ENCODE data around the gene C4orf17.
"Not testable (repeated sequence)": the region's sequence is repeated elsewhere in the genome, so short reads cannot be mapped to it uniquely, and the experiment has no call there.

C4orf17 gene

DNA sequence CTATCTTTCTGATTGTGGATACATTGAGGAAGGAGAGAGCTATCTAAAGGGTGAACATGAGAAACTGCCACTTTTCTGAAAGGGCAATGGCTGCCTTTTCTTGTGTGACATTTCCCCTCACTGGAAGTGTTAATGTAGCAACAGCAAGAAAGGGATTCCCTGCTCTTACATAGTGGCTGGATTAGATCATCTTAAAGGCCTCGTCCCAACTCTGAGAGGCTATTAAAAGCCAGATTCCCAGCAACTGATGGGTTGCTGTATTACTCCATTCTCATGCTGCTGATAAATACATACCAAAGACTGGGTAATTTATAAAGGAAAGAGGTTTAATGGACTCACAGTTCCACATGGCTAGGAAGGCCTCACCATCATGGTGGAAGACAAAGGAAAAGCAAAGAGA is 41.9 kb upstream of the C4orf17 start:
- TF ChIP-seq, protein P1, sequence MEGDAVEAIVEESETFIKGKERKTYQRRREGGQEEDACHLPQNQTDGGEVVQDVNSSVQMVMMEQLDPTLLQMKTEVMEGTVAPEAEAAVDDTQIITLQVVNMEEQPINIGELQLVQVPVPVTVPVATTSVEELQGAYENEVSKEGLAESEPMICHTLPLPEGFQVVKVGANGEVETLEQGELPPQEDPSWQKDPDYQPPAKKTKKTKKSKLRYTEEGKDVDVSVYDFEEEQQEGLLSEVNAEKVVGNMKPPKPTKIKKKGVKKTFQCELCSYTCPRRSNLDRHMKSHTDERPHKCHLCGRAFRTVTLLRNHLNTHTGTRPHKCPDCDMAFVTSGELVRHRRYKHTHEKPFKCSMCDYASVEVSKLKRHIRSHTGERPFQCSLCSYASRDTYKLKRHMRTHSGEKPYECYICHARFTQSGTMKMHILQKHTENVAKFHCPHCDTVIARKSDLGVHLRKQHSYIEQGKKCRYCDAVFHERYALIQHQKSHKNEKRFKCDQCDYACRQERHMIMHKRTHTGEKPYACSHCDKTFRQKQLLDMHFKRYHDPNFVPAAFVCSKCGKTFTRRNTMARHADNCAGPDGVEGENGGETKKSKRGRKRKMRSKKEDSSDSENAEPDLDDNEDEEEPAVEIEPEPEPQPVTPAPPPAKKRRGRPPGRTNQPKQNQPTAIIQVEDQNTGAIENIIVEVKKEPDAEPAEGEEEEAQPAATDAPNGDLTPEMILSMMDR (IDR thresholded peaks at IDR 0.05), result no peak
- no peaks in the 10 kb centered on the region for H3K36me3 Mint-ChIP-seq (ENCODE audit: low read depth)

DNA sequence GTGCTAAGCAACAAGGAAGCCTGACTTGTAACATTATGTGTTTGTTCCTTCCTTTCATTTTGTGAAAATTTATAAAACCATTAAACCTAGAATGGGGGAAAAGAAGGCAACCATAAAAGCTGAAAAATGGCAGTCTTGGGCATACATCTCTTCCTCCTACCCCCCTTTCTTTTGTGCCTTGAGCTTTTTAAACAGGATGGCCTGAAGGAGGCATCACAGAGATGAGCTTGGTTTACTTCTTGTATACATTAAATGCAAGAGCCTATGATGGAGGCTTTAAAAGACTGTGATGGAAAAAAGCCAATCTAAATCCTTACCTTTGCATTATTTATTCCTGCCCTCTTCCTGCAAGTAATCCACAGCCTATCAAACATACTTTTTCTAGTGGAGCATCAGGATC is 39.5 kb upstream of the C4orf17 start:
- H3K27ac Mint-ChIP-seq, result no peak overlapping the region
- DNase-seq, result no peak
- no peak overlapping the region for H3K4me3 Mint-ChIP-seq
- H3K36me3 Mint-ChIP-seq (ENCODE audit: low read depth), result no peaks in the 10 kb centered on the region
- H3K27me3 Mint-ChIP-seq (ENCODE audit: low read depth, poor library complexity), result peaks cover 6% of the 10 kb centered on the region
- no peaks in the 10 kb centered on the region for H3K4me1 Mint-ChIP-seq
- TF ChIP-seq, protein P1 (IDR thresholded peaks at IDR 0.05), result no peak
- no peaks in the 10 kb centered on the region for H3K9me3 Mint-ChIP-seq

More for the DNA sequence above, 41.9 kb upstream of the C4orf17 start:
- H3K9me3 Mint-ChIP-seq, result no peaks in the 10 kb centered on the region
- H3K27me3 Mint-ChIP-seq (ENCODE audit: low read depth, poor library complexity), result peaks cover 16% of the 10 kb centered on the region
- H3K4me3 Mint-ChIP-seq, result no peak overlapping the region
- DNase-seq, result no peak
- H3K4me1 Mint-ChIP-seq, result no peaks in the 10 kb centered on the region
- no peak overlapping the region for H3K27ac Mint-ChIP-seq

DNA sequence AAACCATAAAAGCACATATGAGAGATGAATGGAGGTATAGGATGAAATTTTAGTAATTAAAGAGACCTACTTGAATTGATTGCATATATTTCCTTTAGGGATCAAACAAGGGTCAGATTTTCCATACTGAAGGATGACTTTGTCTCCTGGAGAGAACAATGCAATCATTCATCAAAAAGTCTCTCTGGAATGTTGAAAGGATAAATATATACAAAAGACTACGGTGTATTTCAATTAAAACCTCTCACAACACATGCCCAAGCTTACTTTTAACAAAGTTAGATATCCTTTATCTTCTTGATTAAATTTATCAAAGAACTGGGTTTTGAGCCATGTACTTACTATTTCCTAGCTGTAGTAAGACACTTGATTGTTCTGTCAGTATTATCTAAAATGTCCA is 38.9 kb upstream of the C4orf17 start:
- no peaks in the 10 kb centered on the region for H3K9me3 Mint-ChIP-seq
- TF ChIP-seq, protein P1 (IDR thresholded peaks at IDR 0.05), result no peak
- no peak overlapping the region for H3K27ac Mint-ChIP-seq
- no peaks in the 10 kb centered on the region for H3K4me1 Mint-ChIP-seq
- DNase-seq, result no peak
- H3K36me3 Mint-ChIP-seq (ENCODE audit: low read depth), result no peaks in the 10 kb centered on the region
- peaks cover 2% of the 10 kb centered on the region for H3K27me3 Mint-ChIP-seq (ENCODE audit: low read depth, poor library complexity)
- no peak overlapping the region for H3K4me3 Mint-ChIP-seq

DNA sequence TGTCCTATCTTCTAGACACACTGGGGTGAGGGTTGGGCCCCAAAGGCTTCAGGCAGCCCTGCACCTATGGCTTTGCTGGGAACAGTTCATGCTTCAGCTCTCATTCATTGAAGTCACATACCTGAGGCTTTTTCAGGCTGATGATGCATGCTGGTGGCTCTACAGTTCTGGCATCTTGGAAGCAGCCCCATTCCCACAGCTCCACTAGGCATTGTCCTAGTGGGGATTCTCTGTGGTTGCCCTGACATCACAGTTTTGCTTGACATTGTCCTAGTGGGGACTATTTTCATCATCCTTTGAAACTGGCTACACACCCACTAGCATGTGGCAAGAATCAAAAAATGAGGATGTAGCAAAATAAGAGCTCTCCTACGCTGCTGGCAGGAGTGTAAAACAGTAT is 37.7 kb upstream of the C4orf17 start:
- no peaks in the 10 kb centered on the region for H3K9me3 Mint-ChIP-seq
- DNase-seq, result no peak
- no peak overlapping the region for H3K4me3 Mint-ChIP-seq
- H3K27me3 Mint-ChIP-seq (ENCODE audit: low read depth, poor library complexity), result no peaks in the 10 kb centered on the region
- no peaks in the 10 kb centered on the region for H3K36me3 Mint-ChIP-seq (ENCODE audit: low read depth)
- no peaks in the 10 kb centered on the region for H3K4me1 Mint-ChIP-seq
- no peak overlapping the region for H3K27ac Mint-ChIP-seq
- TF ChIP-seq, protein P1 (IDR thresholded peaks at IDR 0.05), result no peak

DNA sequence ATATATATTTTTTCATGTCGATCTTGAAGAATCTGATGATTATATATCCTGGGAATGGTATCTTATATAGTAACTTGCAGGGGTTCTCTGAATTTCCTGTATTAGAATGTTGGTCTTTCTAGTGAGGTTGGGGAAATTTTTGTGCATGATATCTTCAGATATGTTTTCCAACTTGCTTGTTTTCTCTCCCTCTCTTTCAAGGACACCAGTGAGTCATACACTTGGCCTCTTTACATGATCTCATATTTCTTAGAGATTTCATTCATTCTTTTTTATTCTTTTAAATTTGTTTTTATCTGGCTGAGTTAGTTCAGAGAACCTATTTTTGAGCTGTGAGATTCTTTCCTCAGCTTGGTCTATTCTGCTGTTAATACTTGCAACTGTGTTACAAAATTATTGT is 27.2 kb upstream of the C4orf17 start:
- Mint-ChIP-seq H3K4me3 (no peak overlapping the region), H3K9me3 (peaks cover 49% of the 10 kb centered on the region), H3K4me1 (no peaks in the 10 kb centered on the region), H3K27ac (no peak overlapping the region), H3K27me3 (ENCODE audit: low read depth, poor library complexity) (peaks cover 5% of the 10 kb centered on the region), H3K36me3 (ENCODE audit: low read depth) (peaks cover 3% of the 10 kb centered on the region)
- DNase-seq, result no peak
- TF ChIP-seq, protein P1 (IDR thresholded peaks at IDR 0.05), result no peak

DNA sequence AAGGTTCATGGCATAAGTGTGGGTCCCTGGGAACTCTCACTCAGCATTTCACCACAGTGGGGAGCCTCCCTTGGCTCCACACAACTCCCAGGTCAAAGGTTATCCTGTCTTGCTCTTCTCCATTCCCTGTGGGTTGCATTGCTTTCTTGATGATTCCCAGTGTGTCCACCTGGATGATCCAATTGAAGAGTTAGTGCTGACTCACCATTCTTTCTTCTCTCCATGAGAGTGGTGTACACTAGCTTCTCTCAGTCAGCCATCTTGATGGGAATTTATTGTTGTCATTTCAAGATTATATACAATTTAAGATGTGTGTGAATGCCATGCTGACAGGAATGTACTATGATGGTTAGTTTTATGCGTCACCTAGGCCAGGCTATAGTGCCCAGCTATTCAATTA is 25.6 kb upstream of the C4orf17 start:
- no peaks in the 10 kb centered on the region for H3K4me1 Mint-ChIP-seq
- peaks cover 3% of the 10 kb centered on the region for H3K36me3 Mint-ChIP-seq (ENCODE audit: low read depth)
- DNase-seq, result no peak
- TF ChIP-seq, protein P1 (IDR thresholded peaks at IDR 0.05), result no peak
- H3K9me3 Mint-ChIP-seq, result peaks cover 60% of the 10 kb centered on the region
- H3K27me3 Mint-ChIP-seq (ENCODE audit: low read depth, poor library complexity), result peaks cover 3% of the 10 kb centered on the region
- H3K27ac Mint-ChIP-seq, result no peak overlapping the region
- H3K4me3 Mint-ChIP-seq, result no peak overlapping the region

DNA sequence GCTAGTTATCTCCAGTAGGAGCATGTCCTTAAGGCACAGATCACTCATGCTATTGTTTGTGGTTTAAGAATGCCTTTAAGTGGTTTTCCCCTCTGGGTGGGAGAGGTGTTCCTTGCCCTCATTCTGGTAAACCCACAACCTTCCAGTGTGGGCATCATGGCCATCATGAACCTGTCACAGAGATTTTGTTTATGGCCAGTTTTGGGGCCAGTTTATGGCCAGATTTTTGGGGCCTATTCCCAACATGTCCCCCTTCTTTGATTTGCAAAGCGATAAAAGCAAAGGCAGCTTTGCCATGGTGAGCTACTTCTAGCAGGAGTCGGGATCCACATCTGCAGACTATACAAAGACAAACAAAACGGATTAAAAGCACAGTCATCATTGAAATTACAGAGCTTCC is 24.2 kb upstream of the C4orf17 start:
- not testable (repeated sequence) for H3K4me3 Mint-ChIP-seq; H3K27ac Mint-ChIP-seq; H3K27me3 Mint-ChIP-seq (ENCODE audit: low read depth, poor library complexity); DNase-seq; H3K4me1 Mint-ChIP-seq; H3K36me3 Mint-ChIP-seq (ENCODE audit: low read depth)
- H3K9me3 Mint-ChIP-seq, result peaks cover 64% of the 10 kb centered on the region

Data from nephron progenitor cell (in vitro differentiated cells).